ENCODE results near the gene ITK.

Gene ITK

DNA sequence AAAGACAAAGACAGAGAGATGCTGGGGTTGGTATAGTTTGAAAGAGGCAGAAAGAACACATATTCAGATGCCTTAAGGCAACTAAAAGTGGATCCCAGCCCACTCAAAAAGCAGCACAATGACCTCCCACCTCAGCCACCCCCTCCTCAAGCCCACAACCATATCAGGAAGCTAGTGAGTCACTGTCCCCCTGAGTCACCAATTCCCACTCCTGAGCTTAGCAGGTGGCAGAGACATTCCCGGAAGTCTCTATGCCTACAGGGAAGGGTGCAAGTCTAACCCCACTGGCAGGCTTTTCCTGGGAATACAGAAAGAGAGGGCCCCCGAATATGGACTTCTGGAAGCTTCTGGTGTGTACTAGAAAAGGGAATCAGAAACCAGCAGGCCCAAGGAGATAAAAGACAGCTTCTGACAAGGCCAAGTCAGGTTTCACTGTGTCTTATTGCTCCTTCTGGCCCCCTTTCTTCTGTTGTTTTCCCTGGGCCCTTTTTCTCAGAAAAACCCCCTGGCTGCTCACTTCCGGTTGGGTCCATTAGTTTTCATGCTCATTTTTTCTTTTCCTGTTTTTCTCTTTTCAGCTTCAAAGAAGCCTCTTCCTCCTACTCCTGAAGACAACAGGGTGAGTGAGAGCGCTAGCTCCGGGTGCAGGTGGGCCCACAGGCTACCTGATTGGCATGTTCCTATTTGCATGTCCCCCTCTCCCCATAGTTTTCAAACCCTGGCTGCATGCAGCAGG lies 36.8 kb downstream of the ITK start:
- TF ChIP-seq SPI1 (IDR thresholded peaks at IDR 0.05; ENCODE audit: borderline replicate concordance, low read depth) (no peak), POLR2AphosphoS5 (IDR thresholded peaks at IDR 0.05; ENCODE audit: low read depth) (no peak), GABPA (IDR thresholded peaks at IDR 0.05; ENCODE audit: low read depth) (no peak)
- TF ChIP-seq, protein P1, sequence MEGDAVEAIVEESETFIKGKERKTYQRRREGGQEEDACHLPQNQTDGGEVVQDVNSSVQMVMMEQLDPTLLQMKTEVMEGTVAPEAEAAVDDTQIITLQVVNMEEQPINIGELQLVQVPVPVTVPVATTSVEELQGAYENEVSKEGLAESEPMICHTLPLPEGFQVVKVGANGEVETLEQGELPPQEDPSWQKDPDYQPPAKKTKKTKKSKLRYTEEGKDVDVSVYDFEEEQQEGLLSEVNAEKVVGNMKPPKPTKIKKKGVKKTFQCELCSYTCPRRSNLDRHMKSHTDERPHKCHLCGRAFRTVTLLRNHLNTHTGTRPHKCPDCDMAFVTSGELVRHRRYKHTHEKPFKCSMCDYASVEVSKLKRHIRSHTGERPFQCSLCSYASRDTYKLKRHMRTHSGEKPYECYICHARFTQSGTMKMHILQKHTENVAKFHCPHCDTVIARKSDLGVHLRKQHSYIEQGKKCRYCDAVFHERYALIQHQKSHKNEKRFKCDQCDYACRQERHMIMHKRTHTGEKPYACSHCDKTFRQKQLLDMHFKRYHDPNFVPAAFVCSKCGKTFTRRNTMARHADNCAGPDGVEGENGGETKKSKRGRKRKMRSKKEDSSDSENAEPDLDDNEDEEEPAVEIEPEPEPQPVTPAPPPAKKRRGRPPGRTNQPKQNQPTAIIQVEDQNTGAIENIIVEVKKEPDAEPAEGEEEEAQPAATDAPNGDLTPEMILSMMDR (IDR thresholded peaks at IDR 0.05; ENCODE audit: insufficient read depth, low read length): no peak
- TF ChIP-seq, protein P2, sequence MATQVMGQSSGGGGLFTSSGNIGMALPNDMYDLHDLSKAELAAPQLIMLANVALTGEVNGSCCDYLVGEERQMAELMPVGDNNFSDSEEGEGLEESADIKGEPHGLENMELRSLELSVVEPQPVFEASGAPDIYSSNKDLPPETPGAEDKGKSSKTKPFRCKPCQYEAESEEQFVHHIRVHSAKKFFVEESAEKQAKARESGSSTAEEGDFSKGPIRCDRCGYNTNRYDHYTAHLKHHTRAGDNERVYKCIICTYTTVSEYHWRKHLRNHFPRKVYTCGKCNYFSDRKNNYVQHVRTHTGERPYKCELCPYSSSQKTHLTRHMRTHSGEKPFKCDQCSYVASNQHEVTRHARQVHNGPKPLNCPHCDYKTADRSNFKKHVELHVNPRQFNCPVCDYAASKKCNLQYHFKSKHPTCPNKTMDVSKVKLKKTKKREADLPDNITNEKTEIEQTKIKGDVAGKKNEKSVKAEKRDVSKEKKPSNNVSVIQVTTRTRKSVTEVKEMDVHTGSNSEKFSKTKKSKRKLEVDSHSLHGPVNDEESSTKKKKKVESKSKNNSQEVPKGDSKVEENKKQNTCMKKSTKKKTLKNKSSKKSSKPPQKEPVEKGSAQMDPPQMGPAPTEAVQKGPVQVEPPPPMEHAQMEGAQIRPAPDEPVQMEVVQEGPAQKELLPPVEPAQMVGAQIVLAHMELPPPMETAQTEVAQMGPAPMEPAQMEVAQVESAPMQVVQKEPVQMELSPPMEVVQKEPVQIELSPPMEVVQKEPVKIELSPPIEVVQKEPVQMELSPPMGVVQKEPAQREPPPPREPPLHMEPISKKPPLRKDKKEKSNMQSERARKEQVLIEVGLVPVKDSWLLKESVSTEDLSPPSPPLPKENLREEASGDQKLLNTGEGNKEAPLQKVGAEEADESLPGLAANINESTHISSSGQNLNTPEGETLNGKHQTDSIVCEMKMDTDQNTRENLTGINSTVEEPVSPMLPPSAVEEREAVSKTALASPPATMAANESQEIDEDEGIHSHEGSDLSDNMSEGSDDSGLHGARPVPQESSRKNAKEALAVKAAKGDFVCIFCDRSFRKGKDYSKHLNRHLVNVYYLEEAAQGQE (IDR thresholded peaks at IDR 0.05; ENCODE audit: insufficient replicate concordance, low read depth): no peak
- no peak for DNase-seq (ENCODE audit: low read depth in 1 of 2, low spot score in 1 of 2)
- no peak overlapping the region for H3K4me3 ChIP-seq (replicated peaks; ENCODE audit: insufficient read depth, low read length)
- no peaks in the 10 kb centered on the region for H3K27me3 ChIP-seq (ENCODE audit: insufficient read depth, poor library complexity, severe bottlenecking)
- no peak overlapping the region for H3K27ac ChIP-seq (replicated peaks)

DNA sequence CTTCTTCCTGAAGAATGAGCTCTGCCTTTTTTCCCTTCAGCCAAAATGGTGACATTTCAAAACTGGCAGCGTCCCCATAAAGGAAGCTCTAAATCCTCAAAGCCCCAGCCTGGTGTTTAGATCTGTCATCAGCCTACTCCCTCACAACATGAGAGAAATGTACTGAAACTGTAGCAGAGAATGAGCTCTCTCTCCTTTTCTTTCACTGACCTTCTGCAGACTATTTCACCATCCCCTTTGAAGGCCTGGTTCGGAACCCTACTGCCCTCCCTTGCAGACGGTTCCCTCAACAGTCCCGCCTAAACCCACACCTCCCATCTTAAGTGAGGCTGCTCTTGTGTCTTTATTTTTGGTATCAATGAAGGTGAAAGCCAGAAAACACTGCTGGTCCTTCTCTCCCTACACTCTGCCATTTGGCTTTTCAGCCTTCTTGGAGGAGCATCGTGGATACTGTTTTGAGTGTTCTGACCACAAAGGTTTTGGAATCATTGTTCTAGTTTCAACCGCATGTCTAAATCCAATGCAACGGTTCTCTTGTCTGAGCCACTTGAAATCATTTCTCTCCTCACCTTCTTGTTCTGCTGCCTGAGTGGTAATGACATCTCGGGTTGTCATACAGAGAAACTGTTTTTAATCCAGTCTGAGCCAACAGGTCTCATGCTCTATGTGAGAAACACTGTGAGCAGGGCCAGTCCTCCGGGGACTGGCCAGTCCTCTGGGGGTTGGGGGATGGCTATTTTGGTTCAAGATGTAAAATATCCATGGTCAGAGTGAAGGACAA lies 39.0 kb downstream of the ITK start:
- no peaks in the 10 kb centered on the region for H3K27me3 ChIP-seq (ENCODE audit: insufficient read depth, poor library complexity, severe bottlenecking)
- TF ChIP-seq, protein P1 (IDR thresholded peaks at IDR 0.05; ENCODE audit: insufficient read depth, low read length): no peak
- TF ChIP-seq GABPA (IDR thresholded peaks at IDR 0.05; ENCODE audit: low read depth) (no peak), POLR2AphosphoS5 (IDR thresholded peaks at IDR 0.05; ENCODE audit: low read depth) (no peak), SPI1 (IDR thresholded peaks at IDR 0.05; ENCODE audit: borderline replicate concordance, low read depth) (no peak)
- TF ChIP-seq, protein P2 (IDR thresholded peaks at IDR 0.05; ENCODE audit: insufficient replicate concordance, low read depth): no peak
- DNase-seq (ENCODE audit: low read depth in 1 of 2, low spot score in 1 of 2): no peak
- no peak overlapping the region for H3K27ac ChIP-seq (replicated peaks)
- no peak overlapping the region for H3K4me3 ChIP-seq (replicated peaks; ENCODE audit: insufficient read depth, low read length)

DNA sequence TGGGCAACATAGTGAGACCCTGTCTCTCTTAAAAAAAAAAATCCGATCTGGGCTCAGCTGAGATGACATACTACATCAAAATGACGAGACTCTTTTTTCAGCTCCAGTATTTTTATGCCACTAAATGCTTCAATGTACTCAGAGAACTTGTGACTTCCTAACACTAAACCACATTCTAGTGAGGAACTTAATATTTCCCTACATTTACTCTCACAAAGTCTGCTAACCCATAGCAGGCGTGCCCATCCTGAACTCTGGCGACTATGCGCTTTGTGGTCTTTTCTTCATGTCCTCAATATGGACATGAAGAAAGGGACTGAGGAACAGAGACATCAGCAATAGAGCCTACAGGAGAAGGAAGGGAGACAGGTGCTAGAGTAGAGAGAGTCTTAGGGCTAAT lies 41.3 kb downstream of the ITK start:
- H3K27me3 ChIP-seq (ENCODE audit: insufficient read depth, poor library complexity, severe bottlenecking): no peaks in the 10 kb centered on the region
- H3K27ac ChIP-seq (replicated peaks): no peak overlapping the region
- TF ChIP-seq GABPA (IDR thresholded peaks at IDR 0.05; ENCODE audit: low read depth) (no peak), POLR2AphosphoS5 (IDR thresholded peaks at IDR 0.05; ENCODE audit: low read depth) (no peak), SPI1 (IDR thresholded peaks at IDR 0.05; ENCODE audit: borderline replicate concordance, low read depth) (no peak)
- TF ChIP-seq, protein P1 (IDR thresholded peaks at IDR 0.05; ENCODE audit: insufficient read depth, low read length): no peak
- TF ChIP-seq, protein P2 (IDR thresholded peaks at IDR 0.05; ENCODE audit: insufficient replicate concordance, low read depth): no peak
- no peak for DNase-seq (ENCODE audit: low read depth in 1 of 2, low spot score in 1 of 2)
- H3K4me3 ChIP-seq (replicated peaks; ENCODE audit: insufficient read depth, low read length): no peak overlapping the region

All from HL-60 (cell line).